Middle frontal gyrus (tissue), 1 donor: ENCODE results near the gene LRRC27.

Experiments used
- DNase-seq: peaks from one replicate; pipeline ENCODE4 v3.0.0-alpha.2; 2015; ENCODE audit warnings: low spot score; ENCODE audit errors: extremely low spot score

LRRC27 gene

DNA sequence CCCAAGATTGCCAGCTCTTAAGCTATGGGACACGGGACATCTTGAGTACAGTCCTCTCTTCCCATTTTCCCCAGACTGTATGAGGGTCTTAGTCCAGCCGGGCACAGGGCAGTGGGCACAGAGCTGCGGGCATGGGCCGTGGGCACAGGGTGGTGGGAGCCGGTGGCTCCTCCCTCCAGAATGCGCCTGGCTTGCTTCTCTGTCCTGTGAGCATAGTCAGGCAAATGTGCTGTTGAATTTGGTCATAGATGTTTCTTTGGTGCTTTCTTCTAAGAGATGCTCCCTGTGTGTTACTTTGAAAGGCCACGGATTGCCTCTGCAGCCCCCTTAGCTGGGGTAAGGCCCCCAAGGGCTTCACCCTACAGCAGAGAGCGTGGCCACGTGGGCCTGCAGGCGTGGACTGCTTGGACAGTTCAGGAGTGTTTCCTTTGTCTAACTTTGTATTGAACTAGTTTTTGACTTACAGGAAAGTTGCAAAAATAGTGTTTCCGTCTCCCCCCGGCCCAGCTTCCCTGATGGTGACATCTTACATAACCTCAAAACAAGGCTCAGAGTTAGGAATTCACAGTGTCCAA is 24.7 kb downstream of the LRRC27 start:
- no peak for DNase-seq

DNA sequence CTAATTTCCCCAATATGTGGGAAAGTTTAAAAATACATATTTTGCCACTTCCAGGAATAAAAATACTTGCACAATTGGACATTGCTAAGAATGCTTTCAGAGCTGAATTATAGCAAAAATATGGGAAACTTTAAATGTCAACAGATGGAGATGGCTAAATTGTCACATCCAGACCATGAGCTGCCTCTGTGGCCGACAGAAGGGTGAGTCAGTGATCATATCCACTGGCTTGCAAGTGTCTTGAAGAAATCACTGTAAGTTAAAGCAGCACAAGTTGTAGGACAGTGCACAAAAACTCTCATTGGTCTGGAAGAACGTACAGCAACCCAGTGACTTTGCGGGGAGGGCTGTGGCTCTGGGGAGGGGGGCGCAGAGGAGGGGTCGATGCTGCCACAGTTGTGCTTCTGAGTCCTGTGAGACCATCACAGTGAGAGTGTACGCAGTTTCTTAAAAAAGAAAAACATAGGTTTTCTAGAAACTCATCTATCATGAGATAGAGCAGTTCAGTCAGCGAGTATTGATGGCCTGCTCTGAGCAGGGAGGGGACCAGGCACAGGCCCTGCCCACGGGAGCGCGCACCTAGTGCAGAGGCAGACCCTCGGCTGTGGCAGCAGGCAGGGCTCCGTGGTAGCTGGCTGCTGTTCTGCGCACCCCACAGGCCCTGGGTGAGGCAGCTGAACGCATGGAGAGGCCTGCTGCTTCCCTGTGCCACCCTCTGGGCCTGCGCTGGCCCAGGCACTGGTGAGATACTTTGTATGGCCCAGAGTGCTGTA is 25.5 kb downstream of the LRRC27 start:
- no peak for DNase-seq

DNA sequence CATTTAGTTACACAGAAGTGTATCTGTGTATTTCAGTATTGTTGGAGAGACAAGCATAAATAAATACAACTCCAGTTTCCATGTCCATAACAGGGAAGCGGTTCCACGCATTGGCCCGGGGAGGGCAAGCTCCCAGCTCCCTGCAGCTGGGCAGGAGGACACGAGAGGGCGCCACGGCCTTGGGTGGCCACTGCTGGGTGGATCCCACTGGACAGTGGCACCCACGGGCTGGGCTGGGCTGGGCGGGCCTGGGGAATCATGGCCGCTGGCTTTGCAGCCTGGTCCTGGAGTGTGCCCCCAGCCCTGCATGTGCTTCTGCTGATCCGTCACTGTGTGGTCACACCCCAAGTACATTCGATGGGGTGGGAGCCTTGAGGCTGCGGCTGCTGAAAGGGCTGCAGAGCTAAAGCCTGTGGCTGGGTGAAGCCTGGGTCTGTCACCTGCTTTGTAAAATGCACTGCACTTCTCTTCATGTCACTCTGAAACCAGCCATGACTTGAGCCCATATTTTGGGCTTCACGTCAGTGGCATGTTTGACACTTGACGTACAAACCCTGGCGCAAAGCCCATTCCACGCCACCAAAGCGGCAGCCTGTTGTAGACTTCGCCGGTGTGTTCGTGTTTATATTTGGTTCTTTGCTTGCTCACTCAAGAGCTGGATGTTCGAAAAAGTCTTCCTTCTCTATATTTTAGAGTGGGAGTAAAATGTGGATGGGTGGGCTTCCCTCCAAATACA is 27.5 kb downstream of the LRRC27 start:
- no peak for DNase-seq

DNA sequence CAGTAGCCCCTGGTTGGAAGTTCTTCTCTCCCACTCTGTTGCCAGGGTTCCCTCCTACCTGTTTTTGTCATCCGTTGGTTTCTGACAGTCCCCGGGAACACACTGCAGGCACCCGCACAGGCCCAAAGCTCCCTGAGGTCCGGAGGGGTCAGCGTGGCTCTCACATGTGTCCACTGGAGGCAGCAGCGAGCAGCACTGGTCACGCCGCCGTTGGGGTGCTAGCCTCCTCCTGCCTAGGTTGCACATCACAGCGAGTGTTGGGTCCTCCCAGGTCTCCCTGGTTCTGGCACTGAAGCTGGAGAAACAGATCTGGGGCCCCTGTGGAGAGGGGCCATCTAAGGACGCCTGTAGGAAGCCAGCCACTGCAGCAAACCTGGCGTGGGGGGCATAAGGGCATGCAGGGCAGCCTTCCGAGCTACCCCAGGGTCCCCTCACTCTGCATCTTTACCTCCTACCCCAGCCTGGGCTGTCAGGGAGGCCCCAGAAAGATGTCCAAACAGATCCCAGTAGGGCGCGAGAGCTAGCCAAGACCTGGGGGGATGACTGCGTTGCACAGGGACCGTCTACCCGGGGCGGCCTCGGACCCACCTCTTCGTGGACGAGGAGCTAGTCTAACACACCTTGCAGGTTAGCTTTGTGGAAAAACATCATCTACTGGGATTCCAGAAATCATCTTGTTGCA is 28.9 kb downstream of the LRRC27 start:
- DNase-seq, result no peak

DNA sequence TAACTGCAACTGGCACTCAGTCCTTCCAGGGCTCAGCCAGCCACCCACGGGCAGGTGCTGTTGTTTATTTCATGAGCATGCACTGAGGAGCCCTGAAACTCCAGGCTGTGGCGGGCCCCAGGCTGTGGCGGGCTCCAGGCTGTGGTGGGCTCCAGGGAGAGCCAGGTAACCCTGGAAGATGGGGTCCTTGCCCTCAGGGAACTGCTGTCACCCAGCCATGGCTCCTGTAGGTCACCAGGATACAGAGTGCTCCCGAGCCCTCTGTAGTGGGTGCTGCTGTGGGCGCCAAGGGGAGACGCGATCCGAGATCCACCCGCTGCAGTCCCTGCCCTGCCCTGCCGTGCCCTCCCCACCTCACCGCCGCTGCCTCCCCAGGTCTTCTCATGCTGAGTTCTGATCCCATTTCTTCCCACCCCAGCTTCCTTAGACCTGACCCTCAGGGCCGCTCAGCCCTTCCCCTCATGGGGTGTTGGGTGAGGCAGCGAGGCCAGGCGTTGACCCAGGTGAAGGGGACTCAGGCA is 29.6 kb downstream of the LRRC27 start:
- no peak for DNase-seq

DNA sequence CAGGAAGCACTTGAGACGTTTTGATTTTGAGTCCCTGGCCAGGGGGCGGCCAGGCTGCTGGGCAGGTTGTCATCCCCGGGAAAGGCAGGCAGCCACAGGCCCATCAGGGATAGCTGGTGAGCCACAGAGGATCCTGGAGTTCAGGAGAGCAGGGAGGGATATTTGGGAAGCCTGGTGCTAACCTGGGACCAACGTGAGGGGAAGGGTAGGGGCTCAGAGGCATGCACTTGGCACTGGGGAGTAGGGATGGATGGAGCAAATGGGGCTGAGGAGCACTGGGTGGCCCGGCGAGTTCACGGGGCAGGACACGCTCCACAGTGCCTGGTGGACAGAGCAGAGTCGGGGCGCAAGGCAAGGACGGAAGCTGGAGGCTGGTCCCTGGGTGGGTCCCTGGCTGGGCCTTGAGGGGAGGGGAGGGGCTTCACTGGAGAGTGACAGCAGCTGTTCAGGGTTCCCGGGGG is 30.2 kb downstream of the LRRC27 start:
- DNase-seq, result no peak

DNA sequence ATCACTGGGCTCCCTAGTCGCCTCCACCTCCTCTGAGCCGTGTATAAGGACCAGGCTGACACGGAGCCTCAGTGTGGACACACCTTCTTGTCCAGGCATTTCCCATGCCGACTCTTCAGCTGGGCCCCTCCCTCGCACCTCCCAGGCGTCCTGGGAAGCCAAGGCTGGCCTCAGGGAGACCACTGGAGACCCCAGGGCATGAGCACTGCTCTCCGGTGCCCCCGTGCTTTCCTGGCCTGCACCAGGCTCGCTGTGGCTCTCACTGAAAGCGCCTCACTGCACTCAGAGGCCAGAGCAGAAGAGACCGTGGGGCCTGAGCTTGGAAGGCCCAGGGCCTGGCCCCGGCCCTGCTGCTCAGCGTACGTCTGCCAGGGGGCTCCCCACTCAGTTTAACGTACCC is 31.4 kb downstream of the LRRC27 start:
- no peak for DNase-seq

DNA sequence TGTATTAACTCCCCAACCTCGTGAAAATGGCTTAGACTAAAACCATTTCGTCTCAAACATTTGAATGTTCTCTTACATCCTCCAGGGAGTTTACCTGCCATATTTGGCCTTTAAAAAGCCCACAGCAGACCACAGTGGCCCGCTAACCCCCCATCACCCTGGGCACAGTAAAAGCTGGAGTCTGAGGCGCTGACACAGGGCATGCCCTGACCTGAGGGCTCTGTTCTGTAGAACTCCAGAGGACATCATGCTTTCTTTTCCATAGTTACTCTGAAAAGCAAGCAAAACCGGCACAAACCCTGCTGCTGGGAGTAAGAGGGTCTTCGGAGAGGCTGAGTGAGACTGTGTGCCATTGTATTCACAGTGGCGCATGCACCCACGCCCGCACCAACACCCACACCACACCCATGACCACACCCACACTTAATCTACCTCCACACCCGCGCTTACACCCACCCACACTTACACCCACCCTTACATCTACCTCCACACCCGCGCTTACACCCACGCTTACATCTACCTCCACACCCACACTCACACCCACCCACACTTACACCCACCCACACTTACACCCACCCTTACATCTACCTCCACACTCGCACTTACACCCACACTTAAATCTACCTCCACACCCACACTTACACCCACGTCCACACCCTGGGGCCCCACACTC is 32.1 kb downstream of the LRRC27 start:
- no peak for DNase-seq

DNA sequence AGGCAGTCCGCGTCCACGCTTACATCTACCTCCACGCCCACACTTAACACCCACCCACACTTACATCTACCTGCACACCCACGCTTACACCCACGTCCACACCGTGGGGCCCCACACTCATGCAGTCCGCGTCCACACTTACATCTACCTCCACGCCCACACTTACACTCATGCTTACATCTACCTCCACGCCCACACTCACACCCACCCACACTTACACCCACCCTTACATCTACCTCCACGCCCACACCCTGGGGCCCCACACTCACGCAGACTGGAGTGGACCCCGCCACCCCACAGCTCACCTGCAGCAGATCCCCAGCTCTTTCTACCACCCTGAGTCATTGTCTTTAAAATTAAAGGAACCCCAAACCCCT is 32.6 kb downstream of the LRRC27 start:
- DNase-seq, result no peak

DNA sequence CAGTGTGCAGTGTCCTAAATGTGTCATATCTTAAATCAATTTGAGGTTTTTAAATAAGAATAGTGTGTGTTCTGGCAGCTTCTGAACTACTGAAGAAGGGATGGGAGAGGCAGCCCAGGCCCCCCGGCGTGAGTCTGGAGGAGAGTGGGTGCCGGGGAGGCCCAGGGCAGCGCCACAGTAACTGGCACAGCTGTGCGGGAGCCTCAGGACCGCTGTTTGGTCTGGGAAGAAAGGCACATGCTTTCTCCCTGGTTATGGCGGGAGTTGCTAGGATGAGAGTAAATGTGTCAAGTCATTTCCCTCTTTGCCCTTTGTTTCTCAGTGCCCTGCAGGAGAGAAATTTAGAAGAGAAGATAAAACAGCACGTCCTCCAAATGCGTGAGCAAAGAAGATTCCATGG is 33.1 kb downstream of the LRRC27 start:
- no peak for DNase-seq

DNA sequence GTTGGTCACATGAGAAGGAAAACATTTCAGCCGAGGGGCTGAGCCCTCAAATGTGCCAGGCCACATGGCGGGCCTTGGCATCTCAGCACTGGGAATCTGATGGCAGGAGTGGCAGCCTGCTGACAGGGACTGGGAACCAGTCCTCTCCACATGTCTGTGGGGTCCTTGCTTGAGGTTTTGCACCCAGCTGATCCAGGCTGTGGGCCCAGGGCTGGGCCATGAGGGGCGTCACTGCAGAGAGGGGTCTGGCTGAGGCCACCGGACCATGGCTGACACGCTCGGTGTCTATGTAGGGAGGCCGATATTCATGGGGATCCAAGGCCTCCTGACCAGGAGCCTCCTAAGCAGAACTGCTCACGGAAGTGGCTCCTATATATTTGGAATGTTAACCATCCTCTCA is 34.0 kb downstream of the LRRC27 start:
- DNase-seq, result no peak

DNA sequence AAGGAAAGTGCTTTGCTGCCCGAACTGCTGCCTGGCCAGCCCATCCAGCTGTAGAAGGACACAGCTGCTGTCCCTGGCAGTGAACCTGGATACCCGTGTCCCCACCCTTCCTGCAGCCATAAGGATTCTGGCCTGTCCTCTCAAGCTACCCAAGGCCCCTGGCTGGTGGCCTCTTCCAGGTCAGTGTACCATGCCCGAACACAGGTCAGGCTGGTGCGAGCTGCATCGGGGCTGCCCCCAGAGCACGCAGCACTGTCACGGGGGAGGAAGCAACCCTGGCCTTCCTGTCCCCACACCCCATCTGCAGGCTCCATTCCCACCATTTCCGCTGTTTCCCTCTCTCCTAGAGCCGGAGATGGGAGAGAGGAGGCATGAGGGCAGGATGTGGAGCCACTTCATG is 34.5 kb downstream of the LRRC27 start:
- DNase-seq, result no peak

DNA sequence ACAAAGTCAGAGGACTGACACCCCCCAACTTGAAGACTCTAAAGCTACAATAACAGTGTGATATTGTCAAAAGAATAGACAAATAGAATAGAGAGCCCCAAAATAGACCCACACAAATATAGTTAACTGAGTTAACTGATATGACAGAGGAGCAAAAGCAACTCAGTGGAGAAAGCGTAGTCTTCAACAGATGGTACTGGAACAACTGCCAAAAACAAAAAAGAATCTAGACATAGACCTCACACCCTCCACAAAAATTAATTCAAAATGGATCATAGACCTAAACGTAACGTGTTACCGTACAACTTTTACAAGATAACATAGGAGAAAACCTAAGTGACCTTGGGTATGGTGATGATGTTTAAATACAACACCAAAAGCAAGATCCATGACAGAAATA is 36.4 kb downstream of the LRRC27 start:
- DNase-seq, result no peak

DNA sequence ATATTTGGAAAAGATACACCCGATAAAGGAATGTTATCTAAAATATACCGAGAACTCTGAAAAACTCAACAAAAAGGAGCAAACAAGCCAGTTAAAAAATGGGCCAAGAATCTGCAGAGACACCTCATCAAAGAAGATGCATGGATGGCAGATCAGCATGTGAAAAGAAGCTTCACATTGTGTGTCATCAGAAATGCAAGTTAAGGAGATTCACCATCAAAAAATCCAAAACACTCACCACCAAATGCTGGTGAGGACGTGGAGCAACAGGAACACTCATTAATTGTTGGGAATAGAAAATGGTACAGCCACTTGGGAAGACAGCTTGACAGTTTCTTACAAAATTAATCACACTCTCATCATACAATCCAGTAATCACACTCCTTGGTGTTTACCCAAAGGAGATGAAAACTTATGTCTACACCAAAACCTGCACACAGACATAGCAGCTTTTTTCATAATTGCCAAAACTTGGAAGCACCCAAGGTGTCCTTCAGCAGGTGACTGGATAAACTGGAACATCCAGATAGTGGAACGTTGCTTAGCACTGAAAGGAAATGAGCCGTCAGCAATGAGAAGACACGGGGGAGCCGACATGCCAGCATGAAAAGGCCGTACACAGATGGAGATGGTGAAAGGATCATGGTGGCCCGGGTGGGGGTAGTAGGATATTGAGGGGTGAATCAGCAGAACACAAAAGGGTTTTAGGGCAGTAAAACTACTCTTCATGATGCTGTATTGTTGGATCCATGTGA is 37.1 kb downstream of the LRRC27 start:
- DNase-seq, result no peak

DNA sequence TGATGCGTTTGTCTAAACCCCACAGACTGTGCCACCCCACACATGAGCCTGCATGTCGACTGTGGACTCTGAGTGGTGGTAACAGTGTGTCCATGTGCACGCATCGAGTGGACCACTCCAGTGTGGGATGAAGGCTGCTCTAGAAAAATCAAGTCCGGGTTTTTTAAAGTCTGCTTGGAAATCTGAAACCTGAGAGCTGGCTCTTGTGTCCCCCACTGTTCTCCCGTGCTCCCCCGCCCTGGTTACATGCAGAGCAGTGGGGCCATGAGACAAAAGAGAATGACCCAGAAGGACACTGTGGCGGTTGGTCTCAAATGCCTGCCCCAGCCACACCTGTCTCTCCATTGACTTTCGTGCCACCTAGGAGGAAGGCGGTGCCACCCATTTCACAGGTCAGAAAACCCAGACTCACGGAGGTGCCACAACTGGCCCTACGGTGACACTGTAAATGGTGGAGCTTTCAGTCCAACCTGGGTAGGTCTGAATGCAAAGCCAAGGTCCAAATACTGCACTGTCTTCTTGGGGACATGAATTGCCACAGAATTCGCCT is 37.7 kb downstream of the LRRC27 start:
- DNase-seq, result no peak

DNA sequence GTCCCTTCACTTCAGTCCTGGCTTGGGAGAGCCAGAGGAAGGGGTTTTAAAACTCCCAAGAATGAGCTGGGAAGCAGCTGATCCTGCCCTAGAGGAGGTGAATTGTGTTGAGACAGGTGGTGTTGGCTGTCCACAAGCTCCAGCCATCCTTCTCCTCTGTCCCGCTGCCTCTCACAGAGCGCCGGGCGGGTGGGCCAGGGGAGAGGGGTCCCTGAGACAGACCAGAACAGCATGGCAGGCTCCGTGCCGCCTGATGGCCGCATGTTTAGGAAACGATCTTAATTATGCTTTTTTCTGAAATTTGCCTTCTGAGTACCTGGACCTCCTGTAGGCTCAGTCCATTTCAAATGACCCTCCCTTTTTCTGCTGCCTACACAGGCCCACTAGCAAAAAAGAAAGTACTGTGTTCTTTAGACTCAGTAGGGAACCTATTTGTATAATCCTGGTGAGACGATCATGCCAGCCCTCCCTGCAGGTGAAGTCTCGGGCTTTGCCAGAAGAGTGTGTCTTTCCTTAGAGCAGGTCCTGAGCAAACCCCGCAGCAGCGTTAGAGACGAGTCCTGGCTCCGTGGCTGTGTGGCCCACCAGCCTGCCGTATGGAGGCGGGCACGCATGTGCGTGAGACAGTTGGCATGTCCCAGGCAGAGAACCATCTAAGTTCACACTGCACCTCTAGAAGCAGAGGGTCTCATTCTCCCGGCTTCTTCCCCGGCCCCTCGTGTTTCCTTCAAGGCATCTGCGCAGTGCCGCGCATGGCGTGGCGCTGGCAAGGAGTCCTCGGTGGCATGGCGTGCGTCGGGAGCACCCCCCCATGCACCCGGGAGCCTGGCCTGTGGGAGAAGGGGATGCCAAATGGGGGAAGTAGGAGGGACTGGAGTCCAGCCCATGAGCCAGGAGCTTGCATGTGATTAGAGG is 38.7 kb downstream of the LRRC27 start:
- no peak for DNase-seq

DNA sequence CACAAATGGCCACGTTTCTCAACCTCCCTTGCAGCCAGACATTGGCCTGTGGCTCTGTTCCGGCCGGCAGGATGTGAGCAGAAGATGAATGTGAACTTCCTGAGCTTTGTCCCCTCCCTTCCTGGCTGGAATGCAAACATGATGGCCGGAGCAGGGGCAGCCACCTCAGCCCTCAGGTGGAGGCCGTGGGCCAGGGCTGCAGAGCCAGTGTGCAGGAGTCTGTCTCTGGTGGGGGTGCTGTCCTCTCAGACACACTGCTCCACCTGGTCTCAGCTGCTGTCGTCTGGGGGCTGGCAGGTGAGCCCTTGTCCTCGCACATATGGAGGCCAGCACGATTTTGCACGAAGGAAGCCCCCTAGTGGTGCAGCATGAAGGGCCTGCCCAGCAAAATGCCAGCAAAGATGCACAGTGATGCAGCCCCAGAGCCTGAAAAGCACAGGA is 39.7 kb downstream of the LRRC27 start:
- DNase-seq, result no peak

DNA sequence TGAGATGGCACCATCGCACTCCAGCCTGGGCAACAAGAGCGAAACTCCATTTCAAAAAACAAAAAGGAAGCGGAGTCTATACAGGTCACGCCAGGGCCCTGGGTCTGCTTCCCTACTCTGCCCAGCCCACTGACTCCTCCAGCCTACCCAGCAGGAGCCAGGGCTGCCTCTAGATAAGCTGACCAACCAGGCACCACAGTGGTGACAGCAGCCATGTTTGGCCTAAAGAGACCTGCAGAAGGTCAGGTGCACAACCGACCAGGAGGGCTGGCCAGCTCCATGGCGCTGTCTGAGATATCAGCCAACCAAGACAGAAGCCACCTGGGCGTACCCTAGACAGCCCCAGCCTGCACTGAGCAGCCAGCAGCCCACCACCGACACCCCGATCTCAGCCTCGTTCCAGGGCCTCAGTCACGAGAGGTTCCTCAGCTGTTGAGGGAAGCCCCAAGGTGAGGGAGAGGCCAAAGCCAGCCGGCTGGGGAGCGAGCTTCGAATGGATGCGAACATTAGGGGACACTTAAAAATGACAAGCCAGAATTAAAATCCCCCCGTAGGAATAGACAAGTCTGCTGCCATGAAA is 40.6 kb downstream of the LRRC27 start:
- DNase-seq, result no peak
